WI38 (cell line): ENCODE results near the gene TMC7.

ENCODE experiments used
- H3K4me3 ChIP-seq: 2 replicates; pipeline ENCODE4 v1.5.1; 2011; ENCODE audit warnings: low read depth, mild to moderate bottlenecking, control low read depth, low read length
- TF ChIP-seq, protein P1 (sequence below): IDR thresholded peaks from 2 replicates; pipeline ENCODE4 v1.5.1; 2012; ENCODE audit warnings: low read depth, mild to moderate bottlenecking, control low read depth, low read length

The TMC7 gene

DNA sequence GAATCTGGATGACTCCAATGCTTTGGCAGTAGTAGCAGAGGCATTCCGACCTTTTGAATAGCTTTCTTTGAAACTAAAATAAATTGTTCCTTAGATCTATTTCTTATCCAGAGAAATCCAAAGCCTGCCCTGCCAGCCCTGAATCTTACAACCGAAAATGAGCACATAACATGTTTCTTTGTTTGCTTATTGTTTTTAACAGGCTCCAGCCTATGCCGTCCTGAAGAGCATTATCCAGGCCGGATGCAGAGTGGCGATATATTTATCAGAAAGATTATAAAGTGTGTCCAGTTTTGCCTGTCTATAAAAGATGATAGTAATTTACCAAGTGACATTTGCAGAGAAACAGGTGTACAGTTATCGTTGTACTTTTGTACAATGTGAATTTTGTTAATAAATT, 94.1 kb downstream of the TMC7 start:
- TF ChIP-seq, protein P1, sequence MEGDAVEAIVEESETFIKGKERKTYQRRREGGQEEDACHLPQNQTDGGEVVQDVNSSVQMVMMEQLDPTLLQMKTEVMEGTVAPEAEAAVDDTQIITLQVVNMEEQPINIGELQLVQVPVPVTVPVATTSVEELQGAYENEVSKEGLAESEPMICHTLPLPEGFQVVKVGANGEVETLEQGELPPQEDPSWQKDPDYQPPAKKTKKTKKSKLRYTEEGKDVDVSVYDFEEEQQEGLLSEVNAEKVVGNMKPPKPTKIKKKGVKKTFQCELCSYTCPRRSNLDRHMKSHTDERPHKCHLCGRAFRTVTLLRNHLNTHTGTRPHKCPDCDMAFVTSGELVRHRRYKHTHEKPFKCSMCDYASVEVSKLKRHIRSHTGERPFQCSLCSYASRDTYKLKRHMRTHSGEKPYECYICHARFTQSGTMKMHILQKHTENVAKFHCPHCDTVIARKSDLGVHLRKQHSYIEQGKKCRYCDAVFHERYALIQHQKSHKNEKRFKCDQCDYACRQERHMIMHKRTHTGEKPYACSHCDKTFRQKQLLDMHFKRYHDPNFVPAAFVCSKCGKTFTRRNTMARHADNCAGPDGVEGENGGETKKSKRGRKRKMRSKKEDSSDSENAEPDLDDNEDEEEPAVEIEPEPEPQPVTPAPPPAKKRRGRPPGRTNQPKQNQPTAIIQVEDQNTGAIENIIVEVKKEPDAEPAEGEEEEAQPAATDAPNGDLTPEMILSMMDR = no peak

GRCh38 chr16:19083670-19084069, 99.9 kb downstream of the TMC7 start:
- H3K4me3 ChIP-seq = no peak overlapping the region
- TF ChIP-seq, protein P1 = no peak

More for the DNA sequence above, 94.1 kb downstream of the TMC7 start:
- no peak overlapping the region for H3K4me3 ChIP-seq

DNA sequence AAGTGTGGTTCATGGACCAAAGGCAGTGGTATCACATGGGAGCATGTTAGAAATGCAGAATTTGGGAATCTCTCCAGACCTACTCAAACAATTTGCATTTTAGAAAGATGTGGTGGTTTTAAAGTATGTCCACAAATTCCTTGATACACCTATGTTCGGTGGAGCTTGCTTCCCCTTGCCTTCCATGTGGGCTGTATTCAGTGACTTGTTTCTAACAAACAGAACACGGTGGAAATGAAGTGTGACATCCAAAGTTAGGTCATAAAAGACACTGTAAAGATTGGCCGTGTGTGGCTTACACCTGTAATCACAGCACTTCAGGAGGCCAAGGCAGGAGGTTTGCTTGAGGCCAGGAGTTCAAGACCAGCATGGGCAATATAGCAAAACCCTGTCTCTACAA, 100.4 kb downstream of the TMC7 start:
- TF ChIP-seq, protein P1 = no peak
- H3K4me3 ChIP-seq = no peak overlapping the region

DNA sequence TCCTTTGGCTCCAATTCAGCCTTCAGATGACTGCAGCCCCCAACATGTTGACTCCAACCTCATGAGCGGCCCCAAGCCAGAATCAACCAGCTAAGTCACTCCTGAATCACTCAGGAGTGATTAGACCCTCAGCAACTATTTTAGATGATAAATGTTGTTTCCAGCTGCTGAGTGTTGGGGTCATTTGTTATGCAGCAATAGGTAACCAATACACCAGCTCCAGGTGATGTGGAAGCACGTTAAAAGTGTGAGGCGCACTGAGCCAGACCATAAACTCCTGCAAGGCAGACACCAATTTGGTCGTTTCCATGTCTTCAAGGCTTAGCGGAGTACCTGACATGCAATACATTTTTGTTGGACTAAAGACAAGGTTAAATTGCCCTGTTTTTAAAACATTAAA, 101.1 kb downstream of the TMC7 start:
- TF ChIP-seq, protein P1 = no peak
- H3K4me3 ChIP-seq = no peak overlapping the region

DNA sequence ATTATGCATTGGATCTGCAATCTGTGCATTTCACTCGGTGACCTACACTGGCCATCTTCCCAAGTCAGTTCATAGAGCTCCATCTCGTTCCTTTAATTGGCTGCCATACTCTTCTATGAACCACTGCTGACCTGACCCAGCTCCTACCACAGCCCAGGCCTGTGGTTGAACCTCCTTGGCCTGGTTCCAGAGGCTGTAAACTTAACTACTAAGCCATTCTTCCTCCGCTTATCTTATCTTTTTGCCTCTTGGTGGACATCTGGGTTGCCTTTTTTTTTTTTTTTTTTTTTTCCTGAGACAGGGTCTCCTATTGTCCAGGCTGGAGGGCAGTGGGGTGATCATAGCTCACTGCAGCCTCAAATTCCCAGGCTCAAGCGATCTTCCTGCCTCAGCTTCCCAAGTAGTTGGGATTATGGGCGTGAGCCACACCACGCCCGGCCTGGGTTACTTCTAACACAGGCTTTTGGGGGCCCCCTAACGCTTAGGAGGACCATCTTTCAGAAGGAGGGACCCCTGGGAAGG, 102.0 kb downstream of the TMC7 start:
- no peak overlapping the region for H3K4me3 ChIP-seq
- TF ChIP-seq, protein P1 = no peak

GRCh38 chr16:19086322-19087199, 102.8 kb downstream of the TMC7 start:
- TF ChIP-seq, protein P1 = peak; percentile 94
- H3K4me3 ChIP-seq = peak overlapping the region; percentile 53

DNA sequence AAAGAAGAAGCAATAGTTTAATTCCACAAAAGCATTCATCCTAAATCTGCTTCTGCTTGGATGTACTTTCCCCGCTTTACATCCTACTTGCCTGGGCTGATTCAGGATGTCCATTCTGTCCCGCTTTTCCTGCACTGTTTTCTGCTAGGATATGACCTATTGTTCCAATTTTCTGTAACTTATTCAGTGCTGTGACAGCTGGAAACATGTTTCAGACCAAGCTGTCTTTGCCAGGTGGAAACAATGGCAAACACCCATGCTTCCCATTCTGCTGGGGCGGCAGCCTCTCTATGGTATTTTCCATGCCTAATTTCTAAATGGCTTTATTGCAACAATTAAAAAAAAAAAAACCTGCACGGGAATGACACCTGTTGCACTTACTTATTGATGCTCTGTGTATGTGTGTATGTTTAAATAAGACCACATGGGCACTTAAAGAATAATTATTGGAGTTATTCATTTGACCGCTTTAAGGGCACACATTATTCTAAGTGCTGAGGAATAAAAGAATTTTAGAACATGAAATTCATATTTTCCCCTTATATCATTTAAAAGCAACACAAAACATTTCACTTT, 104.7 kb downstream of the TMC7 start:
- no peak overlapping the region for H3K4me3 ChIP-seq
- TF ChIP-seq, protein P1 = no peak
